T-cell (primary cell): ENCODE results near the gene TMEM95. TPM values are rescaled to one million over a fixed set of nuclear protein-coding genes. Genes with fewer than 3 reads are reported as not detected.

ENCODE experiments used
- ATAC-seq, 4 experiments: fragments of 200-7000 bp in 3 of 4; fragments of 150-1000 bp in 1 of 4; cut with Tn5 transposase; replicated peaks in 1 of 4; 1 replicate in 3 of 4; 2 replicates in 1 of 4; pipeline ENCODE4 v1.10.0; 2021; ENCODE audit warnings: moderate library complexity in 3 of 4, mild to moderate bottlenecking in 2 of 4, moderate number of reproducible peaks in 1 of 4
- CTCF ChIA-PET, 2 donors: fragments of 300-600 bp; sonication (Branson Sonifier 250); formaldehyde crosslinking; loops; one replicate each; lab custom pipeline; 2022; ENCODE audit warnings: antibody characterized with exemption in 2 of 2; lab: Charles Lee
- POLR2A ChIA-PET, 2 donors: fragments of 300-600 bp; sonication (Branson Sonifier 250); formaldehyde crosslinking; loops; one replicate each; lab custom pipeline; 2022; ENCODE audit warnings: antibody characterized with exemption in 2 of 2; lab: Charles Lee
- DNase-seq, 35 experiments: peaks; one replicate each; pipeline versions ENCODE4 v3.0.0 to v3.0.0-alpha.2; 2013 to 2023
- H3K27ac ChIP-seq: one replicate; pipeline ENCODE4 v1.5.1; 2013; ENCODE audit warnings: low read length
- H3K27me3 ChIP-seq, 2 experiments: replicated peaks in 1 of 2; 1 replicate in 1 of 2; 2 replicates in 1 of 2; pipeline versions ENCODE4 v1.6.1 to v1.7.0; 2013; ENCODE audit warnings: low read length in 1 of 2, mixed read lengths in 1 of 2; ENCODE audit not compliant: control insufficient read depth in 2 of 2, insufficient read depth in 2 of 2; ENCODE audit errors: extremely low read depth in 1 of 2
- H3K36me3 ChIP-seq, 2 donors: 1 replicate in 1 of 2; 2 replicates in 1 of 2; pipeline versions ENCODE4 v1.6.1 to v1.7.0; 2013; ENCODE audit warnings: low read length in 1 of 2; ENCODE audit not compliant: control insufficient read depth in 2 of 2, insufficient read depth in 1 of 2; ENCODE audit errors: extremely low read depth in 1 of 2
- H3K4me1 ChIP-seq, 2 experiments: 1 replicate in 1 of 2; 2 replicates in 1 of 2; pipeline versions ENCODE4 v1.6.1 to v1.7.0; 2013; ENCODE audit warnings: low read length in 2 of 2, mixed read lengths in 1 of 2; ENCODE audit not compliant: insufficient read depth in 2 of 2, control insufficient read depth in 1 of 2; ENCODE audit errors: extremely low read depth in 1 of 2
- H3K4me3 ChIP-seq, 2 donors: 1 replicate in 1 of 2; 2 replicates in 1 of 2; pipeline versions ENCODE4 v1.5.1 to v1.7.0; 2013; ENCODE audit warnings: mild to moderate bottlenecking in 2 of 2, low read length in 1 of 2, moderate library complexity in 1 of 2; ENCODE audit not compliant: control insufficient read depth in 1 of 2; ENCODE audit errors: extremely low read depth in 1 of 2
- H3K9me3 ChIP-seq: 2 replicates; pipeline ENCODE4 v1.7.0; 2013
- H3K27ac Mint-ChIP-seq, 2 donors: one replicate each; pipeline ENCODE4 v1.8.0; 2020 to 2021; ENCODE audit warnings: mild to moderate bottlenecking in 2 of 2, mixed read lengths in 2 of 2
- H3K27me3 Mint-ChIP-seq, 2 donors: one replicate each; pipeline ENCODE4 v1.8.0; 2021 to 2022; ENCODE audit warnings: mixed read lengths in 2 of 2
- H3K36me3 Mint-ChIP-seq: one replicate; pipeline ENCODE4 v1.8.0; 2021; ENCODE audit warnings: mixed read lengths
- H3K4me1 Mint-ChIP-seq, 3 donors: one replicate each; pipeline ENCODE4 v1.8.0; 2020 to 2022; ENCODE audit warnings: mixed read lengths in 3 of 3, mild to moderate bottlenecking in 1 of 3
- H3K4me3 Mint-ChIP-seq, 3 donors: one replicate each; pipeline ENCODE4 v1.8.0; 2020 to 2022; ENCODE audit warnings: mild to moderate bottlenecking in 3 of 3, mixed read lengths in 3 of 3, moderate library complexity in 3 of 3
- H3K9me3 Mint-ChIP-seq, 3 donors: one replicate each; pipeline ENCODE4 v1.8.0; 2020 to 2022; ENCODE audit warnings: mixed read lengths in 3 of 3
- WGBS: methylation state at CpG from one replicate; pipeline ENCODE4 v1.1.5; 2013; ENCODE audit warnings: missing lambda C conversion rate; ENCODE audit not compliant: insufficient coverage; 5-methylcytosine and 5-hydroxymethylcytosine counted together
- total RNA-seq, 35 experiments: library from RNA in 6 of 35; stranded (reverse) in 6 of 35; fragments of 120-200 nt in 1 of 35; gene quantifications; one replicate each; pipeline versions ENCODE4 v1.2.1 to v1.2.4 and lab custom pipeline; 2013 to 2026

Gene TMEM95
- total RNA-seq, 5 donors from 2014 or later (not counting 1 experiment from before 2014, with no cell fraction given), result not detected

- POLR2A ChIA-PET, result no interaction called here
Measured at GRCh38 chr17:7370853-7371252, 15.9 kb downstream of the TMEM95 start.

GRCh38 chr17:7374353-7374752 is 19.4 kb downstream of the TMEM95 start:
- no peak overlapping the region for H3K4me3 ChIP-seq
- Mint-ChIP-seq H3K4me3 (no peak overlapping the region), H3K9me3 (peaks cover 0 to 4% (median 4%) of the 10 kb centered on the region in 3 donors), H3K27me3 (peaks cover 8 to 14% of the 10 kb centered on the region in 2 donors), H3K27ac (no peak overlapping the region), H3K36me3 (peaks cover 3% of the 10 kb centered on the region), H3K4me1 (no peaks in the 10 kb centered on the region)
- CTCF ChIA-PET, result interaction anchor here in 1 of 2 donors (0.6 to 1.0 kb wide), 2 partner anchors 12 to 26 kb away, joined by 3 to 4 read pairs; no protein-coding TSS in a partner anchor
- peaks cover 0 to 27% of the 10 kb centered on the region in 2 experiments for H3K27me3 ChIP-seq
- no peak for ATAC-seq
- no peaks in the 10 kb centered on the region for H3K9me3 ChIP-seq
- DNase-seq, result no peak
- no peak overlapping the region for H3K27ac ChIP-seq
- WGBS, result 71% methylated on average over 1 of the region's 2 CpGs
- H3K36me3 ChIP-seq, result no peaks in the 10 kb centered on the region
- POLR2A ChIA-PET, result interaction anchor here (0.6 kb wide), 2 partner anchors 12 to 24 kb away, joined by 3 to 4 read pairs; no protein-coding TSS in a partner anchor
- no peaks in the 10 kb centered on the region for H3K4me1 ChIP-seq

More at GRCh38 chr17:7370853-7371252, 15.9 kb downstream of the TMEM95 start:
- WGBS, result no CpG with 5 or more reads among the region's 4 CpGs
- Histone ChIP-seq H3K4me3 (no peak overlapping the region), H3K4me1 (no peaks in the 10 kb centered on the region), H3K36me3 (no peaks in the 10 kb centered on the region), H3K27me3 (peaks cover 0 to 22% of the 10 kb centered on the region in 2 experiments), H3K9me3 (no peaks in the 10 kb centered on the region), H3K27ac (no peak overlapping the region)
- CTCF ChIA-PET, result no interaction called here
- ATAC-seq (no peak), DNase-seq (no peak)
- Mint-ChIP-seq H3K9me3 (no peaks in the 10 kb centered on the region), H3K36me3 (no peaks in the 10 kb centered on the region), H3K4me3 (no peak overlapping the region), H3K4me1 (no peaks in the 10 kb centered on the region), H3K27ac (no peak overlapping the region), H3K27me3 (peaks cover 3 to 8% of the 10 kb centered on the region in 2 donors)

GRCh38 chr17:7379134-7379533 is 24.2 kb downstream of the TMEM95 start:
- Mint-ChIP-seq H3K27me3 (peaks cover 33 to 38% of the 10 kb centered on the region in 2 donors), H3K4me3 (no peak overlapping the region), H3K4me1 (peaks cover 7 to 17% (median 9%) of the 10 kb centered on the region in 3 donors), H3K27ac (no peak overlapping the region), H3K36me3 (peaks cover 3% of the 10 kb centered on the region), H3K9me3 (peaks cover 0 to 5% (median 4%) of the 10 kb centered on the region in 3 donors)
- Histone ChIP-seq H3K36me3 (no peaks in the 10 kb centered on the region), H3K9me3 (no peaks in the 10 kb centered on the region), H3K4me1 (peaks cover 0 to 15% of the 10 kb centered on the region in 2 experiments), H3K4me3 (no peak overlapping the region), H3K27me3 (peaks cover 3 to 52% of the 10 kb centered on the region in 2 experiments), H3K27ac (no peak overlapping the region)
- WGBS, result no CpG with 5 or more reads among the region's 3 CpGs
- ChIA-PET CTCF (interaction anchor here in 1 of 2 donors (0.7 kb wide), 1 partner anchor 57 kb away, joined by 3 read pairs; no protein-coding TSS in a partner anchor), POLR2A (no interaction called here)
- DNase-seq (no peak), ATAC-seq (no peak)

- Mint-ChIP-seq H3K4me1 (peaks cover 13 to 21% (median 17%) of the 10 kb centered on the region in 3 donors), H3K4me3 (no peak overlapping the region), H3K27ac (no peak overlapping the region), H3K27me3 (peaks cover 30 to 34% of the 10 kb centered on the region in 2 donors), H3K9me3 (peaks cover 0 to 5% (median 4%) of the 10 kb centered on the region in 3 donors), H3K36me3 (peaks cover 3% of the 10 kb centered on the region)
- ChIA-PET POLR2A (no interaction called here), CTCF (interaction anchor here in 1 of 2 donors (0.6 kb wide), 1 partner anchor 13 kb away, joined by 3 read pairs; no protein-coding TSS in a partner anchor)
- Histone ChIP-seq H3K4me3 (no peak overlapping the region), H3K4me1 (peaks cover 0 to 24% of the 10 kb centered on the region in 2 experiments), H3K9me3 (no peaks in the 10 kb centered on the region), H3K27me3 (peaks cover 3 to 52% of the 10 kb centered on the region in 2 experiments), H3K27ac (no peak overlapping the region), H3K36me3 (no peaks in the 10 kb centered on the region)
- 88% methylated on average over 6 of the region's 7 CpGs for WGBS
- ATAC-seq (no peak), DNase-seq (no peak)
Measured at GRCh38 chr17:7380321-7380720, 25.4 kb downstream of the TMEM95 start.

- 17% methylated on average over 39 of the region's 52 CpGs for WGBS
- peaks cover 3 to 50% of the 10 kb centered on the region in 2 experiments for H3K27me3 ChIP-seq
- no peak for ATAC-seq
- Mint-ChIP-seq H3K9me3 (peaks cover 0 to 5% (median 4%) of the 10 kb centered on the region in 3 donors), H3K4me1 (peaks cover 13 to 21% (median 17%) of the 10 kb centered on the region in 3 donors), H3K27me3 (peaks cover 30 to 34% of the 10 kb centered on the region in 2 donors), H3K36me3 (peaks cover 3% of the 10 kb centered on the region), H3K4me3 (peak within 1 kb of the TSS in 1 of 3 donors; percentile 69), H3K27ac (no peak within 1 kb of the TSS)
- peaks cover 0 to 24% of the 10 kb centered on the region in 2 experiments for H3K4me1 ChIP-seq
- no peak within 1 kb of the TSS for H3K4me3 ChIP-seq
- CTCF ChIA-PET, result interaction anchor here in 1 of 2 donors (0.6 kb wide), 1 partner anchor 14 kb away, joined by 3 read pairs; no protein-coding TSS in a partner anchor
- no peaks in the 10 kb centered on the region for H3K36me3 ChIP-seq
- H3K27ac ChIP-seq, result no peak within 1 kb of the TSS
- POLR2A ChIA-PET, result no interaction called here
- no peaks in the 10 kb centered on the region for H3K9me3 ChIP-seq
- DNase-seq, result no peak
Measured at GRCh38 chr17:7380855-7381683, 26.1 kb downstream of the TMEM95 start, which contains the start of gene TNK1. Gene TNK1 (plus strand): TSS chr17:7381089. CDS start chr17:7382927, 1,838 bp downstream.

GRCh38 chr17:7382901-7383300 is 27.9 kb downstream of the TMEM95 start:
- peak overlapping the region; percentile 45 to 69 (median 51) for H3K4me3 Mint-ChIP-seq
- WGBS, result 94% methylated on average over 7 of the region's 10 CpGs

More at GRCh38 chr17:7382901-7383300, 27.9 kb downstream of the TMEM95 start:
- Mint-ChIP-seq H3K27me3 (peaks cover 30 to 33% of the 10 kb centered on the region in 2 donors), H3K9me3 (peaks cover 0 to 5% (median 4%) of the 10 kb centered on the region in 3 donors), H3K27ac (no peak overlapping the region), H3K4me1 (peaks cover 13 to 21% (median 17%) of the 10 kb centered on the region in 3 donors), H3K36me3 (peaks cover 3% of the 10 kb centered on the region)
- DNase-seq (no peak), ATAC-seq (no peak)
- H3K4me1 ChIP-seq, result peaks cover 0 to 24% of the 10 kb centered on the region in 2 experiments
- CTCF ChIA-PET, result interaction anchor here in 1 of 2 donors (1.8 kb wide), 1 partner anchor 54 kb away, joined by 5 read pairs; no protein-coding TSS in a partner anchor
- peaks cover 3 to 45% of the 10 kb centered on the region in 2 experiments for H3K27me3 ChIP-seq
- H3K27ac ChIP-seq, result no peak overlapping the region
- peaks cover 3 to 7% of the 10 kb centered on the region in 2 donors for H3K36me3 ChIP-seq
- no peaks in the 10 kb centered on the region for H3K9me3 ChIP-seq
- no peak overlapping the region for H3K4me3 ChIP-seq
- POLR2A ChIA-PET, result interaction anchor here in 1 of 2 donors (0.5 kb wide), 1 partner anchor 30 kb away, joined by 4 read pairs; no protein-coding TSS in a partner anchor
